GM12891 (cell line): ENCODE measurements around the gene PBRM1.

Experiments
- POLR2AphosphoS5 ChIP-seq: IDR thresholded peaks from 2 replicates; pipeline ENCODE4 v1.6.1; 2011; ENCODE audit warnings: low read depth, low read length, control low read depth
- POU2F2 ChIP-seq: IDR thresholded peaks from 2 replicates; pipeline ENCODE4 v1.6.1; 2011; ENCODE audit warnings: low read depth, mild to moderate bottlenecking, control low read depth, low read length, moderate library complexity
- TAF1 ChIP-seq: IDR thresholded peaks from 2 replicates; pipeline ENCODE4 v1.6.1; 2011; ENCODE audit warnings: low read depth, low read length, control low read depth

DNA sequence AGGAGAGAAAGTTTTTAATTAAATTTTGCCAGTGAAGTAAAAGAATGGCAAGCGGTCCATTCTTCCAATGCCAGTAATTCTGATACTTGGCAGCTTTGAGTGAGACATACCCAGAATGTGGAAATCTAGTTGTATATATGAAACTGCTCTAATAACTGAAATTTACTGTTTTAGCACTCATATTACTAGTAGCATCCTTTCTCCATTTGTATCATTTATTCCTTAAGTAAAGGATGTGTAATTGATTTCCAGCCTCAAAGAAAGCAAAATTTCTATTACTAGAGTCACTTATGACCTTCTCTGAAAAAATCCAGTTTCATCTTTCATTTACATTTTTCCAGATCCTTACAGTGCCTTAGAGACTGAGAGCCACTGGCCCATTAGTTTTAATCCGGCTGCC lies 65.1 kb downstream of the PBRM1 start:
- TF ChIP-seq TAF1 (no peak), POU2F2 (no peak), POLR2AphosphoS5 (no peak)
